Measurements from ENCODE around the gene MICAL2. TPM values are rescaled to one million over a fixed set of nuclear protein-coding genes. Genes with fewer than 3 reads are reported as not detected.

MICAL2 gene
- polyA plus RNA-seq, 1 experiment, result 135 TPM

- H3K27me3 ChIP-seq (ENCODE audit: control insufficient read depth, insufficient read depth, low read length), result no peaks in the 10 kb centered on the region
- ChIA-PET CTCF (interaction anchor here (0.7 to 1.2 kb wide), 2 partner anchors 17 to 85 kb away, joined by 3 read pairs; no protein-coding TSS in a partner anchor), POLR2A (no interaction called here)
- no peak for DNase-seq (ENCODE audit: low read depth)
- H3K36me3 ChIP-seq (ENCODE audit: control insufficient read depth, insufficient read depth, low read length), result no peaks in the 10 kb centered on the region
- H3K4me3 ChIP-seq (ENCODE audit: low read depth, low read length), result no peak overlapping the region
- TF ChIP-seq CTCF (IDR thresholded peaks at IDR 0.05; ENCODE audit: insufficient read depth, low read depth, low read length), result no peak
These were observed 24.8 kb downstream of the MICAL2 start for GRCh38 chr11:12135185-12135584.

GRCh38 chr11:12137005-12137690 is 26.8 kb downstream of the MICAL2 start:
- CTCF ChIA-PET, result no interaction called here
- Histone ChIP-seq H3K4me3 (ENCODE audit: low read depth, low read length) (no peak overlapping the region), H3K36me3 (ENCODE audit: control insufficient read depth, insufficient read depth, low read length) (no peaks in the 10 kb centered on the region), H3K27me3 (ENCODE audit: control insufficient read depth, insufficient read depth, low read length) (no peaks in the 10 kb centered on the region)
- no peak for DNase-seq (ENCODE audit: low read depth)
- POLR2A ChIA-PET, result no interaction called here
- no peak for TF ChIP-seq CTCF (IDR thresholded peaks at IDR 0.05; ENCODE audit: insufficient read depth, low read depth, low read length)

DNA sequence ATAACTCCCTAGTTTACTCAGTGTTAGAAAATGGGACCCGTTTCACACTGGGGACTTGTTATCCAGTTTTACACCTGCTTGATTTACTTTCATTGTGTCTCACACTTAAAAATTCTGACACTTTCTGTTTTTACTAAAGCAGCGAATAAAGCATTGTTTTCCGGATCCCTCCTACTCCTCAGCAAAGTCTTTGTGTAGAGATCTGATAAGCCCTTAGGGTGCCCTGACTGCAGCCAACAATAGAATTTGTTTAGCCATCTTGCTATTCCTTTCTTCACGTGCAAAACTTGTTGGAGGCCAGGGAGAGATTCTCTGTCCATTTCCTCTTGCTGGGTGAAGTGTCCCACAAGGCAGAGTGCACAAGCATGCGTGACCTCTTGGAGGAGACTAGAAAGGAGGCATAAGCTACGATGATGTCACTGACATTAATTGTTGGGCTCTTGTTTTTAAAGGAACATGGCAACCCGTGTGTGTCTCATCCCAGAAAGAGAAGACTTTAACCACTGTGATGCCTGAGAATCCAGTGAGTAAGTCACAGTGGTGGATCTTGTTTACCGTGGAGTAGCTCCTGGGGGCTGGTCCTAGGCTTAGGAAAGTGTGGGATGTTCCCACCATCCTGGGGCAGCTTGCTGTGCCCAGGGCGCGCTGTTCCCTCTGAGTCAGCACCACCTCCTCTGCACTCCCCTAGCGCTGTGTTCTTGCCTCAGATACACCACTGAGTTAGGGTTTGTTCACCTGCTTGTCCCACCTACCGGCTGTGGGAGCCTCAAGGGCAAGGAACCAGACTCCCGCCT is 27.7 kb downstream of the MICAL2 start:
- ChIA-PET CTCF (interaction anchor here (1.1 to 1.2 kb wide), 2 partner anchors 38 to 99 kb away, joined by 3 read pairs; no protein-coding TSS in a partner anchor), POLR2A (no interaction called here)
- DNase-seq (ENCODE audit: low read depth), result no peak
- no peak overlapping the region for H3K4me3 ChIP-seq (ENCODE audit: low read depth, low read length)
- no peaks in the 10 kb centered on the region for H3K27me3 ChIP-seq (ENCODE audit: control insufficient read depth, insufficient read depth, low read length)
- TF ChIP-seq CTCF (IDR thresholded peaks at IDR 0.05; ENCODE audit: insufficient read depth, low read depth, low read length), result no peak
- H3K36me3 ChIP-seq (ENCODE audit: control insufficient read depth, insufficient read depth, low read length), result no peaks in the 10 kb centered on the region

DNA sequence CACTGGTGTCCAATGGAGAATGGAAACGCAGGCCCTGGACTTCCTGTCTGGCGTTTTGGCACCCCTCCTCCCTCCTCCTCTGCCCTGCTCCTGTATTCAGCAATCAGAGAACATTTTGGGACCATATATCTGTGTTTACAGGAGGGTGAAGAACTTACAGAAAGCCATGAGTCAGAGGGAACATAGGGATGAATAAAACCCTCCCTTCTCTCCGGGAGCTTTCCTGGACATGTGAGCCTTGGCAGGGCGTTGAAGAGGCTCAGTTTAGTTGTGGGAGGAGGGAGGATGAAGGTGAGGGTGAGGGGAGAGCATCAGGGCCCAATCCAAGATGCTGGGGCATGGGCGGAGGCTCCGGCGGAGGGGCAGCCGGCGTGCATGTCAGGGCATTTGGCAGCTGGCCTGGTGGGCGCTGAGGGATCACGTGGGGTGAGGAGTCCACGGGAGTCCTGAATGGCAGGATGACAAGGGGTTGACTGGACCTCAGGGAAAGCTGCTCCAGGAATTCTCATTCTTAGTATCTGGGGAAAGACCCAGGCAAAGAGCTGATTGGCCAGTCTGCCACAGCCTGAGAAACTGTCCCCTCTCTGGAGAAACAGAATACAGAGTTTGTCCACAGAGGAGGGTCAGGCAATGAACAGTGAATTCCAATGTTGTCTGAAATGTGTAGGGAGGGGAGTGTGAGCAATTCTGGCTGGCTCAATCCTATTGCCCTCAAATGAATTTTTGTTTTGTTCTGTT is 28.9 kb downstream of the MICAL2 start:
- H3K4me3 ChIP-seq (ENCODE audit: low read depth, low read length), result no peak overlapping the region
- H3K27me3 ChIP-seq (ENCODE audit: control insufficient read depth, insufficient read depth, low read length), result no peaks in the 10 kb centered on the region
- CTCF ChIA-PET, result interaction anchor here (1.1 to 1.2 kb wide), 2 partner anchors 37 to 98 kb away, joined by 3 read pairs; no protein-coding TSS in a partner anchor
- POLR2A ChIA-PET, result no interaction called here
- TF ChIP-seq CTCF (IDR thresholded peaks at IDR 0.05; ENCODE audit: insufficient read depth, low read depth, low read length), result no peak
- H3K36me3 ChIP-seq (ENCODE audit: control insufficient read depth, insufficient read depth, low read length), result no peaks in the 10 kb centered on the region
- no peak for DNase-seq (ENCODE audit: low read depth)

Measured in BJ (cell line).